Measurements from ENCODE around the gene CSTF2T.

Gene CSTF2T, protein sequence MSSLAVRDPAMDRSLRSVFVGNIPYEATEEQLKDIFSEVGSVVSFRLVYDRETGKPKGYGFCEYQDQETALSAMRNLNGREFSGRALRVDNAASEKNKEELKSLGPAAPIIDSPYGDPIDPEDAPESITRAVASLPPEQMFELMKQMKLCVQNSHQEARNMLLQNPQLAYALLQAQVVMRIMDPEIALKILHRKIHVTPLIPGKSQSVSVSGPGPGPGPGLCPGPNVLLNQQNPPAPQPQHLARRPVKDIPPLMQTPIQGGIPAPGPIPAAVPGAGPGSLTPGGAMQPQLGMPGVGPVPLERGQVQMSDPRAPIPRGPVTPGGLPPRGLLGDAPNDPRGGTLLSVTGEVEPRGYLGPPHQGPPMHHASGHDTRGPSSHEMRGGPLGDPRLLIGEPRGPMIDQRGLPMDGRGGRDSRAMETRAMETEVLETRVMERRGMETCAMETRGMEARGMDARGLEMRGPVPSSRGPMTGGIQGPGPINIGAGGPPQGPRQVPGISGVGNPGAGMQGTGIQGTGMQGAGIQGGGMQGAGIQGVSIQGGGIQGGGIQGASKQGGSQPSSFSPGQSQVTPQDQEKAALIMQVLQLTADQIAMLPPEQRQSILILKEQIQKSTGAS

DNA sequence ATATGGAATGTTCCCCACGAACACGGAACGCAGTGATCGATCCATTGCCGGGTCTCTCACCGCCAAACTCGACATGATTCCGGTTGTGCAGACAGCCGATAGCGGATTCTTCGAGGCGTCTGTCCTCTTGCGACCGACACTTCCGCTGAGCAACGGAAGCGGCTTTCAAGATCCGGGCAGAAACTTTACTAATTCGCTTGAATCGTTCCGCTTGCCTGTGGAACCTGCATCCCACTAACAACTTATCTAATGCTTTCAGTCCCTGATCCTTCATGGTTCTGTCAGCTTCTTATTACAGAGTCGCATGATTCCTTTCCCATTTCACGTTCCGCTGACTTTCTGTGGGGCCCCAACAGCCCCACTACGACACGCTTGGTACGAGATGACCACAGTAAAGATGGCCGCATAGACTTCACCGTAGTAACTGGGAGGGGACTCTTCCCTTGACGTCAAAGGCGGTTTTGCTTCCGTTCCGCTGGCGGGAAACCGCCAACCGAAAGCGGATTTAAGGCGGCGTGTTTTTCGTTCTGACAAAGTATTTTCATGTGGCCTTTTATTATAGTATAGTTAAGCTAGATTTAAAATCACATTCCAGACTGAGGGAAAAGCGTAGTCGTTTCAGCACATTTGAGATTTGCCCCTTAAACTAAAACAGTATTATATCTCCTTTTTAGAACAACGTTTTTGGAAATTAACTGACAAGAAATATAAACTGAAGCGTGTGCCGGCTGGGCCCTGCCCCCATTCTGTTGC, at the start of gene CSTF2T:
Gene CSTF2T (minus strand): TSS at position 121 of the 753 bp plus-strand sequence. CDS start 46 bp downstream, at position 75.
- DNase-seq: peak; percentile 89

DNA sequence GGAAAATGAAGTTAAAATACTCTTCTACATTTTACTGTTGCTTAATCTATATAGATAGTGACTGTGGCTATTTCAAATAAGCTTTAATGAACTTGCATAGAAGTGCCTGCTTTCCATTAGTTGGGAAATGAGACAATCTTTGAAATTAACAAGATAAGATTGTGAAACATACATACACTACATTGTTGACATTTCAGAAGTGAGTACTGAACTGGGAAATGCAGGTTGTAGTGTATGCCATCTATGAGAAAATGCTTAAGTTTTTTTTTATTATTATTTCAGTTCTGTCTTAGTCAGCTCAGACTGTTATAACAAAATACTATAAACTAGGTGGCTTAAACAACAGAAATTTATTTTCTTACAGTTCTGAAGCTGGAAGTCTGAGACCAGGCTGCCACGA, 49.6 kb upstream of the CSTF2T start:
- no peak for DNase-seq

DNA sequence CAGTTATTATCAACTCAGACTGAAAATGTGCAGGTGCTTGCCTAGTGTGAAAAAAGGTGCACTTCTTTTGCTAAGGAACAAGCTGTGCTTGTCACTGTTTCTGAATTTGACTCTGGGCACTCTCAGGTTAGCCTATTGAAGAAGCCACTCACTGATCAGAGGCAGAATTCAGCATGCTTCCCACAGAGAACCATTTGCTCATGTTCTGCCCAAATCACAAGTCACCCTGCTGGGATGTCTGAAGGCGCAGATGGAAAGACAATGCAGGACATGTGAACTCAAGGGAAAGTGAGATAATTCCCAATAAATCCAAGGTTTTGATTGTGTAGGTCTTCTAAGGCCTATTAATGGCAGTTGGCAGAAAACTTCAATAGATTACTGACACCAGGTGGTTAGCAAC, 47.8 kb upstream of the CSTF2T start:
- DNase-seq: no peak

DNA sequence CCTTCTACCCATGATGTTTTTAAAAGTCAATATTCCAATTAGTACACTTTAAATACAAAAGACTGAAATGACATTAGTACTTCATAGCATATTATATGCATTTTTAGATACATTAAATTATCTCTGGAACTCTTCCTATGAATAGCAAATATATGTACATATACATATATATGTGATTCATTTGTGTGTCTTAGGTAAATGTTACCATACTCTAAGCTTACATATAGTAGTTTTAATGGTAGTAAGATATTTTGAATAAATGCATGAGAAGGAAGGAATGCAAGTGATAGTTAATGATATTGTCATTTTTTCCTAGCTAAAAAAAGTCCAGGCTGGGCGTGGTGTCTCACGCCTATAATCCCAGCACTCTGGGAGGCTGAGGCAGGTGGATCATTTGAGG, 46.0 kb upstream of the CSTF2T start:
- no peak for DNase-seq

DNA sequence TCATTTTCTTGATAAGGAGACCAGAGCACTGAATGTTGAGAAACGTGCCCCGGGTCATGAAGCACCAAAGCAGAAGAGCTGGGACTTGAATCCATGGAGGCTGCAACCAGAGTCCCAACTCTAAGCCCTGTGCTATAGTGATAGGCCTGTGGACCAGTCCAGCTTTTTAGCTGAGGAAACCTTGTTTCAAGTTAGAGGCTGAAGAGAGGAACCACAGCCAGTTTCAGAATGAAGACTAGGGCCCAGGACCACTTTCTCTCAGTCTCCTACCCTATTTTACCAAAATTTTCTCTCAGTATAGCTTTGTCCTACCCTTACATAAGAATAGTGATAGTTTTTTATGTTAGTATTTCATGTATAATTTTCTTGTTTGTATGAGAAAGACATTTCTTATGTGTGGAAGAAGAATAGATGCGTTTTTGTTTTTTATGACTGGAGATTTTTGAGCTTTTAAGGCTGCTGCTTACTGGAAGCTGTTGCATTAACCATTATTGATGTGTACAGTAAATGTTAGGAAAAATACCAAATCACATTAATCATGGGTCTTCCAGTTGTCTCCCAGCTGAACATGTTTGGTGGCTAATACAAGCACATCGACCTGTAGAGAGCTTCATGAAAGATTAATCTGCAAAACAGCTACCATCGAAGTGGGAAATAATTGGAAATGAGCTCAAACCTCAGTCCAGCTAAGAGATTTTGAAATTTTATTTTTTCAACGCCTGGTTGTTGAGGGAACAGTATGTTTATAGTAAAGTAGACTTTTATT, 45.0 kb upstream of the CSTF2T start:
- no peak for DNase-seq

DNA sequence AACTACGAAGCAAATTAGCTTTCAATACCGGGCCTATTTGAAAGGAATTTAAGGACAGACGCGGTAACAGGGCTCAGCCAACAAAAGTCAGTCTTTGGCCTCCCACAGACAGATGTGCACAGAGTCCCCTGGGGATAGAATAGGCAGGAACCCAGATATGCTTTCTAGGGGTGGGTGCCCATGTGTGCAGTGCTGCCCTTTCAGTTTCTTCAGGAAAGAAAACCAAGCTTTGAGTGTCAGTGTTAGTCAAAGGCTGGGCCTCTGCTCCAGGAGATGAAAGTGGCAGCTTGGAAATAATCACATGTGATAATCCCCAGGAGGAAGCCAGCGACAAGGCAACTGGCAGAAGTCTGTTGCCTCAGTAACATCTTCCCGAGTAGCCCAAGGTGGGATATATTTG, 43.8 kb upstream of the CSTF2T start:
- no peak for DNase-seq

DNA sequence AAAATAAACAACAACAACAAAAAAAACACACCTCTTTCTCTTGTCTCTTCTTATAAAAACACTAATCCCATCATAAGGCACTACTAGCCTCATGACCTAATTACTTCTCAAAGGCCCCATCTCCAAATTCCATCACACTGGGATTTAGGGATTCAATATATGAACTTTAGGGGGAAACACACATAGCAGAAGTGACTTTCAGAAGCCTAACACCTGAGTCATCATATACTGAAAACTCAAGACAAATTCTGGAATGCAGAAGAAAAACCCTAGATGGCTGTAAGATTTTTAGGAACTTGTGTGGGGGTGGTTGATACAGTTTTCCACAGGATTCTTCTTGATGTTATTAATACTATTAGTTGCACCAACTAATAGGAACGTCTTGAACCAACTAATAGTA, 33.7 kb upstream of the CSTF2T start:
- no peak for DNase-seq

DNA sequence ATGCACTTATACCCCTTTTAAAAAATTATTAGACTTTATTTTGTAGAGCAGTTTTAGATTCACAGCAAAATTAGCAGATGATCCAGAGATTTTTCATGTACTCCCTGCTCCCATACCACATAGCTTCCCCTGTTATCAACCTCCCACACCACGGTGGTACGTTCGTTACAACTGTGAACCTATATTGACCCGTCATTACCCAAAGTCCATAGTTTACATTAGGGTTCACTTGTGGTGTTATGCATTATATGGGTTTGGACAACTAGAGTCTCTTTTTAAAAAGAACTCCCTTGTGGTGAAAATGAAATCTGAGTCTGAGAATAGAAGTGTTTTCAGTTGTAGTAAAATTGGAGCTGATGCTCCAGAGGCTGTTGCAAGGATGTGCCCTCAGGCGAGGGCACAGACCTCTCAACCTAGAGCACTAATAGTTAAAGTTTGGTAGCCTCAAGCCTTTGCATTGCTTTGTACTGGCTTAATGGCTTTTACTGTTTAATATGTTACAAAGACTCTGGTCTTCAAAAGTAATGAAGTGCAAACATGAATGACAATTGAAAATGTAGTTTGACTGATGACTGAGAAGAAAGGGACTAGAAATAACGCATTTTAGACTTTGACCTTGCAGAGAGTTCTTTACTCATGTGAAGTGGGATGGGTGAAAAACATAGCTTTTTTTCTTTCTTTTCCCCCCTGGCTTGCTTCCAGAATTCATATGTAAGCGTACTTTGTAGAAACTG, 30.6 kb upstream of the CSTF2T start:
- DNase-seq: no peak

DNA sequence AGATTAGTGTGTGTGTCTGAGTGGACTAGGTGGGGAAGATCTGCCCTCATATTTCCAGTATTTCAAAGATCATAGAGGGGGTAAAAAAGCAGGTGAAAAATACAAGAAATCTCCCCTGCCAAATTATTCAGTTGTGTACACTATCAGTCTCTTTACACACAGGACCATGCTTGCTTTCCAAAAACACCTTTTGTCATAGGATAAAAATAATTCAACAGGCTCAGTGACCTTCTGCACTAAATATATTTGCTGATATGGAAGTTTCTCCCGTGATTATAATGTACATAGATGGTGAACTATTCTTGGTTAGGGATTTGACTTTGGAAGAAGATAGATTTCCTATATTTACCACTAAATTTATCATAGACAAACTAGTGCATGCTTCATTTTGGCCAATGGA, 24.6 kb upstream of the CSTF2T start:
- DNase-seq: no peak

DNA sequence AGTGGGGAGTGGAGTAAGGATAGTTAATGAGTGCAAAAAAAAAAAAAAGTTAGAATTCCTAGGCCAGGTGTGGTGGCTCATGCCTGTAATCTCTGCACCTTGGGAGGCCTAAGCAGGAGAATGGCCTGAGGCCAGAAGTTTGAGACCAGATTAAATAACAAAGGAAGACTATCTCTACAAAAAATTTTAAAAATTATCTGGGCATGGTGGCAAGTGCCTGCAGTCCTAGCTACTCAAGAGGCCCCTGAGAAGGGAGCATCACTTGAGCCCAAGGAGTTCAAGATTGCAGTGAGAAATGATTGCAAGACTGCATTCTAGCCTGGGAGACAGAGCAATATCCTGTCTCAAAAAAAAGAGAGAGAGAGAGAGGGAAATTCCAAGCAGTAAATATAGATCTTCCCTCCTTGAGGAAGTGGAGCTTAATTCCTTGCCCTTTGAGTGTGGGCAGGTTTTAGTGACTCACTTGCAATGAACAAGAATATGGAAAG, 19.5 kb upstream of the CSTF2T start:
- DNase-seq: no peak

DNA sequence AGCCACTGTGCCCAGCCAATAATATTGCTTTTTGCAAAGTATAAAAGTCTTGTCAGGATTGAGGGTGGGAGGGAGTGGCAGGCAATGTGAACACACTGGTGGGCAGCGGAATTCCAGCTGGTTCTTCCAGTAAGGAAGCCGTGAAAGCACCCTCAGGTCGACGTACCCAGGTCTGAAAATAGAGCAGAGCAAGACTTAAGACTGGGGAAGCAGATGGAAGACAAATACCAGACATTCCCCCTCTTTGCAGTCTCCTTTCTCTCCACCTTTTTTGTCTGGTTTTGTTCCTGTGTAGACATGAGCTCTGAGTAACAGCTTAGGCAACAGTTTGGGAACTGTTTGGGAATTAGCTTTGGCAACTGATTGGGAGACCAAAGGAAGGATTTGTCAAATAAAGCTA, 17.6 kb upstream of the CSTF2T start:
- no peak for DNase-seq

DNA sequence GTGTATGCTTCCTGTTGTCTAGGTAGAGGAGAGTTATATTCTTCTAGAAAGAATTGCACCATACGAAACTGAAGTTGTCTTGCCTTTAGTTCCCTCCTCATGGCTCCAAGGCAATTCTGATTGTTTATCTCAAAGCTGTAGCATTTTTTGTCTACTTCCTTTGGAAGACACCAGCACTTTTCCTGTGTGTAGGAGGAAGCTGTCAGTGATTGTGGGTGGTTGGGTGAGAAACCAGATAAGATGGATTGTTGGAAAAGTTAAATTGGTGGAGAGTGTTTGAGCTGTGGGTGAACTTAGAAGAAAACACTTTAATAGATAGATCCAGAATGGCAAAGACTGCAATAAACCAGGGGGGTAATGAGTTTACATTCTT, 12.1 kb upstream of the CSTF2T start:
- DNase-seq: no peak

DNA sequence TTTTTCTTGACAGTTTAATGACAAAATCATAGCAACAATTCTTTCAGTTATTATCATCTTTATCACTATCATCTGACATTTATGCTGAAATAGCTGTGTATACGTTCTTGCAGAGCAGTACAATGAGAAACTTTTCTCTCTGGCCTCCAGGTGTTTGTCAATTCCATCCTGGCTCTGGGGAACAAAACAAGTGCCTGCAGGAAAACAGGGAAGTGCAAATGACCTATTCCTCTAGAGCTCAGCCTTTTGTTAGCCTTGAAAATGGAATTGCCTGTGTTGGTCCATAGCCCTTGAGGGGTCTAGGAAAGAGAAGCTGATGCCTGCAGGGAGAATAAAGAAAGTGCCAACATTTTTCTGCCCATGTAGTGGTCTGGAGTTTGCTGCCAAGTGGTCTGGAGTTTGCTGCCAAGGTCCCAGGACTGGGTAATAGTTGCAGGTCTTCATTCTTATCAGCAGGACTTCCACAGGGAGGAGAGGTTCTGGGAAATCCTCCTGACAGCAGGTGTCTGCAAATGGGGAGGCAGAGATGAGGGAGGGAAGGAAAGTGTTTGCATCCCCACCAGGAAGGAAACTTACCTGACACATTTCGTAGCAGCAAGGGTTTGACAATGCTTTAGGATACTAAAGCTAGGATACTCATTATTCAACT, 10.1 kb upstream of the CSTF2T start:
- DNase-seq: no peak

DNA sequence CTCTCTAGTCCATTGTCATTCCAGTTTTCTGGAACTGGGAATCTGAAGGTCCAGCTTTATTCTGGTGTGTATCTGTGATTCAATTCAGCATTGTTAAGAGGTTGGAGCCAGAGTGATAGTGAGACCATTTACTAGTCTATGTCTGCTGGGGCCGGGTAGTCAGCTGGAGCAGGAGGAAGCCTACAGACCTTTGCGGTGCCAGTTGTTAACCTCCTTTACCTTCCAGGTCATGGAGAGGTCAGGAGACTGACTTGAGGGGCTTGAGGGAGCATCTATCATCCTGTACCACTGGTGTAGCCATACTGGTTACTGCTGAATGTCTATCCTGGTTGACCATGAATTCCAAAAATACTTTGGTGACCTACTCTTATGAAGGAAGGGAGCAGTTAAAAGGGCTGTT, 9.2 kb upstream of the CSTF2T start:
- DNase-seq: no peak

DNA sequence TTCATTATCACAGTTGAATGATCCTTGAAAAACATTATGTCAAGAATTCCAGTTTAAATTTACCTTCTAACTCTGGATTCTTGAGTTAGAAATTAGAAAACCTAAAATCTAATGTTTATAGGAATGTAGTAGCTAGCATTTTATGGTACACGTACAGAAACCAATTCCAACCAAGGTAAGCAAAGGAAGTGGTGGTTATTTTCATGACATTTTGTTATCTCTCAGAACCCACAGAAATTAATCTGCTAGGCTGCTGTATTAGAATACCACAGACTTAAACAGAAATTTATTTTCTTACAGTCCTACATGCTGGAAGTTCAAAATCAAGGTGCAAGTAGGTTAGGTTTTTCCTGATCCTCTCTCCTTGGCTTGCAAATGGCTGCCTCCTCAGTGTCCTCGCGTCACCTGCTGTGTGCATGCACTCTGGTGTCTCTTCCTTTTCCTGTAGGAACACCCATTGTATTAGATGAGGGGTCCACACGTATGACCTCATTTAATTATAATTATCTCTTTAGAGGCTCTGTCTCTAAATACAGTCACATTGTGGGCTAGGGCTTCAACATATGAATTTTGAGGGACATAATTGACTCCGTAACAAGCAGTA, 8.5 kb upstream of the CSTF2T start:
- DNase-seq: no peak

DNA sequence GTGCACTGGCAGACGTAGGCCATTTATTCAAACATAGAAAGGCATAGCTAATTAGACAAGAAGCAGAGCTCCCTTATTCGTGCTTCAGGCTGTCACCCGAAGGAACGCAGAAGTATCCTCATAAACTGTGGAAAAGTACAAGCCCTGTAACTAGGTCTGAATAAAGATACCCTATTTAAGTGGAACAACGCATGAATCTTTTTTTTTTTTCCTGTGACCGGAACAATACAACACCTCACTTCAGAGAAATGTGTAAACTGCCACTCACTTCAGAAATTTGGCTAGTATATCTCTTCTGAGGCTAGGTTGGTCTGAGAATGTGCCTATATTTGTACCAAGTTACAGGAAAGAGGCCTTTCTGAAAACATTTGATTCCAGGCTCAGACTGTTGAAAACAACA, 8.0 kb upstream of the CSTF2T start:
- DNase-seq: no peak

DNA sequence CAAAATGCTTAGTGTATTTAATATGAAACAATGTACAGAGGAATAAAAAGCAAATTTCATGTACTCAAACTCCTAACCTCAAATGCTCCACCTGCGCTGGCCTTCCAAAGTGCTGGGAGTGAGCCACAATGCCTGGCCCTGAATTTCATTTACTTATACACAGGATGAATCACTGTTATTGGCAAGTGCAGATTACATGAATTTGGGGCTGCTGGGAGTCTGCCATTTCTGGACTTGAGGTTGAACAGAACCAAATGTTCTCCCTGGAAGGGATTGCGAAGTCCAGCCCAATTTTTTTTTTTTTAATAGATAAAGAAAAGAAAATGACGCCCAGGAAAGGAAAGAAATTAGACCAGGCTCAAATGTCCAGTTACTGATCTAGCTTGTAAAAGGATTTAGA, 6.8 kb upstream of the CSTF2T start:
- no peak for DNase-seq

DNA sequence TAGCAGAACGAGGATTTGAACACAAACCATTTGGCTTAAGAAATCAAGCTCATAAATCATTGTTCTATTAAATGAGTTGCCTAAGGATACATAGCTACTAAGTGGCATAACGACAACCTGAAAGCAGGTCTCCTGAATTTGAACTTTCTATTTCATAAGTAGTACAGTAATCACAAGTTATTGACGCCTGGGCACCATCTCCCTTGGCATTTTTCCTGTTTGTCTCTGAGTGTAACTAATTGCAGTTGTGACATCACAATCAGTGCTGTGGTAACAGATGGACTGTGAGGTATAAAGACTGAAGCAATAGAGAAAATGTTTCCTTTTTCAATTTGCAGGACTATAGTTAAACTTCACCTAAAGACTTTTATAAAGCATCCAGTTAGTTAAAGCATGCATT, 6.4 kb upstream of the CSTF2T start:
- DNase-seq: no peak

DNA sequence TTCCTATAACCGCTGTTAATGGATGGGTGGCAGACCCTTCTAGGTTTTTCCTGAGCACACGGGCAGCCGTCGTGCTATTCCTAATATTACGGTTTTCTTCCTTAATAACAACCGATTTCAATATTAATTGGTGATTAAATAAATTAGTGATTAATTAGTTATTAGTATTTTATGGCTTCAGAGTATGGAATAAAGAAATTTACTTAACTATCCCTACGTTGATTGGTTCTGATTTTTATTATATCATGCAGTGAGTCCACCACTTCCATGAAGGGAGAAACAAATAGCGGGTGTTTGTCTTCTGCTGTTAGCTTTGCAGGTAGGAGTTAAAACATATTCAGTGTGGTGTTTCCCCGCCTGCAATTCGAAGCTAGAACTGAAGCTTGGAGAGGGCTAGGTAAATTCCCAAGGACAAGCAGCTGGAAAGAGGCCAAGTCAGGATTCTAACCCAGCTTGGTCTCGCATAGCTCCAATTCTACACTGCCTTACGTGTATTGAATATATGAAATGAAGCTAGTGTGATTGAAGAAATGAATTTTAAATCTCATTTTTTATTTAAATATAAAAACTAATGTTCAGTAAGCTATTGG, 928 bp upstream of the CSTF2T start:
- peak; percentile 75 for DNase-seq

DNA sequence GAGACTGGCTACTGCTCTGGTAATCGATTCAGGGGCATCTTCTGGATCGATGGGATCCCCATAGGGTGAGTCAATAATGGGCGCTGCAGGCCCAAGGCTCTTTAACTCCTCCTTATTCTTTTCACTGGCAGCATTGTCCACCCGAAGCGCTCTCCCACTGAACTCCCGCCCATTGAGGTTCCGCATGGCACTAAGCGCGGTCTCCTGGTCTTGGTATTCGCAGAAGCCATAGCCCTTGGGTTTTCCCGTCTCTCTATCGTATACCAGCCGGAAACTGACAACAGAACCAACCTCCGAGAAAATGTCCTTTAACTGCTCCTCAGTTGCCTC, 285 bp downstream of the CSTF2T start:
- DNase-seq: no peak

DNA sequence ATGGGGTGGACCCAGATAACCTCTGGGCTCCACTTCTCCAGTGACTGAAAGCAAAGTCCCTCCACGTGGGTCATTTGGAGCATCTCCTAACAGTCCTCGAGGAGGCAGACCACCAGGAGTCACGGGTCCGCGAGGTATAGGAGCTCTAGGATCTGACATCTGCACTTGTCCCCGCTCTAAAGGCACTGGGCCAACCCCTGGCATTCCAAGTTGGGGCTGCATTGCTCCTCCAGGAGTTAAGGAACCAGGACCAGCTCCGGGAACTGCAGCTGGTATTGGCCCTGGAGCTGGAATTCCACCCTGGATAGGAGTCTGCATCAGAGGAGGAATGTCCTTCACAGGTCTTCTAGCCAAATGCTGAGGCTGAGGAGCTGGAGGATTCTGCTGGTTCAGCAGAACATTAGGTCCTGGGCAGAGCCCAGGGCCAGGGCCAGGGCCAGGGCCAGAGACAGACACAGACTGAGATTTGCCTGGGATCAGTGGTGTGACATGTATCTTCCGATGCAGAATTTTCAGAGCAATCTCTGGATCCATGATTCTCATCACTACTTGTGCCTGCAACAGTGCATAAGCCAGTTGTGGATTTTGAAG, 827 bp downstream of the CSTF2T start:
- no peak for DNase-seq
